Right lobe of liver (tissue), 4 donors: Measurements from ENCODE around the gene SHC2.

ENCODE experiments used
- CTCF ChIP-seq, 4 donors: fragments of 200-600 bp in 3 of 4; fragments of 450-650 bp in 1 of 4; IDR thresholded peaks; one replicate each; pipeline versions ENCODE4 v1.5.1 to v1.8.0; 2016 to 2022; ENCODE audit warnings: antibody characterized with exemption in 4 of 4, mild to moderate bottlenecking in 2 of 4
- POLR2A ChIP-seq: fragments of 450-650 bp; IDR thresholded peaks from one replicate; pipeline ENCODE4 v1.6.1; 2017; ENCODE audit warnings: antibody characterized with exemption, mild to moderate bottlenecking
- donor health status: DM: no; HTN: no; CAD: no.
- donor health status: DM: no; HTN: no; CAD: no.
- donor health status: DM: no; HTN: yes; CAD: no.

- no peak for TF ChIP-seq POLR2A
- TF ChIP-seq CTCF (IDR thresholded peaks at IDR 0.05) = no peak
Measured at GRCh38 chr19:403221-404027, 57.4 kb downstream of the SHC2 start.
